GM12892 (cell line): ENCODE data around the gene BRD7.

ENCODE experiments used
- POLR2A ChIP-seq: IDR thresholded peaks from 2 replicates; pipeline ENCODE4 v1.6.1; 2011; ENCODE audit warnings: low read depth, low read length, control low read depth
- POLR2AphosphoS5 ChIP-seq: IDR thresholded peaks from 2 replicates; pipeline ENCODE4 v1.6.1; 2011; ENCODE audit warnings: low read depth, low read length, control low read depth
- TAF1 ChIP-seq: IDR thresholded peaks from 2 replicates; pipeline ENCODE4 v1.6.1; 2011; ENCODE audit warnings: low read depth, mild to moderate bottlenecking, control low read depth, low read length, borderline replicate concordance

DNA sequence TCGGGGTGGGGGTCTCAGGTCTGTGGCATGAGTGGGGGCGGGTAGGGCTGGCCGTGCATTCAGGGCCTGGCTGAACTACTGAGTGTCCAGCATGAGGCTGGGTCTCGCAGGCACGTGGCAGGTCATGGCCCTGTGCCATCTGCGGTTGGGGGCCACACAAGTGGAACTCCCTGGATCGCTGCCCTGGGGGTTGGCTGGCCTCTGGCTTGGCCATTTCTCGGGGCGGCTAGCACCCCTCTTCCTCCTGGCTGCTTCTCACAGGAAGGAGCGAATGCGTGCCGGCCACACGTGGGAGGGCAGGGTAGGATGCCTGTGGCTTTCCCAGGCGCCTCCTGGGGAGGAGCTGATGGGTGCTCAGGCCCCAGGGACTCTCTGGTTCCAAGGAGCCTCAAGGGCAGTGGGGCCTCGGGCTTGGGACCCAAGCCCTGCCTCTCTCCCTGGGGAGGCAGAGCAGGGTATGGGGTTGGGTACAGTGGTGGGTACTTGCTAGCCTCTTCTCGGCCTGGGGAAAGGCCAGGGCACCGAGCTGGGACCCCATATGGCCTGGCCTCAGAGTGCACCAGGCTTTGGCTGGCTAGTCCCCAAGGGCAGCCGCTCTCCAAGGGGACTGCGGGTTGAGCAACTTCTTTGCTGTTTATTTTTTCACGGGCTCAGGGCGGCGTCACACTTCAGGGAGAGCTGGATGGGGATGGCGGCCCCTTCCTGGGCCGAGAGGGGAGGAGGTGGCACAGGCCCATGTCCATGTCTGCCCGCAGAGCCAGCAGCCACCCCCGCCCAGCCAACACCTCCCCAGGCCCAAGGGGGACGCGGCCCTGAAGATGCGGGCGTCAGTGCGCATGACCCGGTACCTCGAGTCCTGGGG is 65.0 kb downstream of the BRD7 start:
- TF ChIP-seq POLR2AphosphoS5 = no peak
- no peak for TF ChIP-seq TAF1
- TF ChIP-seq POLR2A = no peak
